ENCODE data around the gene IRF3.
A peak's percentile ranks its signal among the peaks of the same experiment; 100 is the strongest.

IRF3 gene

DNA sequence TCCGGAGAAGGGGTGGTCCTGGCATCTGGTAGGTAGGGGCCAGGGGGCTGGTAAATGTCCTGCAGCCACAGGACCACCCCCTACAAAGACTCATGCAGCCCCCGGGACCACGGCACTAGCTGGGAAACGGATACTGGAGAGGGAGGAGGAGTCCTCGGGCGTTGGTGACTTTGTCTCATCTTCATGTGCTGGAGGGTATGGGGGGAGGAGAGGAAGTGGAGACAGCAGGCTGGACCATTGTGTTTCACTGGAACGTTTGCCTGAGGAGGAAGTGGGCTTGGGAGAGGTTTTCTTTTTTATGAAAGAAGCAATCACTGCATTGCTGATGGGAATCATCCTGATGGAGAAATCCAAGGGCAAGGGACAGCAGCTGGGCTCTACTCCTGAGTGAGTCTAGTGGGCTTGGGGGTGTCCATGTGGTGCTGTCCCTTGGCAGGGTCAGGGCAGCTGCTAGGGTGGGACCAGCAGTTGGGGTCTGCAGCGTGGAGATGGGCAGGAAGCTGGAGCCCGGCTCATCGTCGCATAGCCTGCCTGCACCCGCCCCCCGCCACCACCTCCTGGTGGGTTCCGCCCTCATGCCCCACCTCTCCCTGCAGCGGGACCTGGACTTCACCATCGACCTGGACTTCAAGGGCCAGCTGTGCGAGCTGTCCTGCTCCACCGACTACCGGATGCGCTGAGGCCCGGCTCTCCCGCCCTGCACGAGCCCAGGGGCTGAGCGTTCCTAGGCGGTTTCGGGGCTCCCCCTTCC, 22.1 kb upstream of the IRF3 start:
- H3K4me3 ChIP-seq (replicated peaks in 1 of 2; ENCODE audit: low read depth in 2 of 2, low read length in 2 of 2), result no peak overlapping the region
- DNase-seq (ENCODE audit: low read depth in 2 of 2), result peak in 1 of 2 donors; percentile 51
- TF ChIP-seq, protein P1, sequence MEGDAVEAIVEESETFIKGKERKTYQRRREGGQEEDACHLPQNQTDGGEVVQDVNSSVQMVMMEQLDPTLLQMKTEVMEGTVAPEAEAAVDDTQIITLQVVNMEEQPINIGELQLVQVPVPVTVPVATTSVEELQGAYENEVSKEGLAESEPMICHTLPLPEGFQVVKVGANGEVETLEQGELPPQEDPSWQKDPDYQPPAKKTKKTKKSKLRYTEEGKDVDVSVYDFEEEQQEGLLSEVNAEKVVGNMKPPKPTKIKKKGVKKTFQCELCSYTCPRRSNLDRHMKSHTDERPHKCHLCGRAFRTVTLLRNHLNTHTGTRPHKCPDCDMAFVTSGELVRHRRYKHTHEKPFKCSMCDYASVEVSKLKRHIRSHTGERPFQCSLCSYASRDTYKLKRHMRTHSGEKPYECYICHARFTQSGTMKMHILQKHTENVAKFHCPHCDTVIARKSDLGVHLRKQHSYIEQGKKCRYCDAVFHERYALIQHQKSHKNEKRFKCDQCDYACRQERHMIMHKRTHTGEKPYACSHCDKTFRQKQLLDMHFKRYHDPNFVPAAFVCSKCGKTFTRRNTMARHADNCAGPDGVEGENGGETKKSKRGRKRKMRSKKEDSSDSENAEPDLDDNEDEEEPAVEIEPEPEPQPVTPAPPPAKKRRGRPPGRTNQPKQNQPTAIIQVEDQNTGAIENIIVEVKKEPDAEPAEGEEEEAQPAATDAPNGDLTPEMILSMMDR (IDR thresholded peaks at IDR 0.05; ENCODE audit: low read depth, low read length), result no peak

DNA sequence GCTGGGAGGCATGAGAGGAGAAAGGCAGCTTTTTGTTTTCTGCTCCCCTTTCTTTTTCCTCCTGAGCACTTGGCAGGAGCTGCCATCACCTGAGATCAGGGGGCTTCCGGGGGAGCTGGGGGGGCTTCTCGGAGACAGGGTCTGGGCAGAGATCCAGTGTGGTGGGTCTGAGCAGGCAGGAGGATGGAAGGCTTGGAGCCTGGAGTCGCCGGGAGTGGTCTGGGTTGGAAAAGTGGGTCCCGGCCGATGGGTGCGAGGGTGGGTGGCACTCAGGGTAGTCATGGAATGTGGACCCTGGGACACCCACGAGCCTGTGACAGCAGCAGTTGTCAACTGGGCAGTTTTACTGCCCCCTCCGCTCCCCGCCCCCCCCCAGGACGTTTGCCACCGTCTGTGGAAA, 21.5 kb upstream of the IRF3 start:
- DNase-seq (ENCODE audit: low read depth in 2 of 2), result no peak
- no peak overlapping the region for H3K4me3 ChIP-seq (replicated peaks in 1 of 2; ENCODE audit: low read depth in 2 of 2, low read length in 2 of 2)
- TF ChIP-seq, protein P1 (IDR thresholded peaks at IDR 0.05; ENCODE audit: low read depth, low read length), result no peak

DNA sequence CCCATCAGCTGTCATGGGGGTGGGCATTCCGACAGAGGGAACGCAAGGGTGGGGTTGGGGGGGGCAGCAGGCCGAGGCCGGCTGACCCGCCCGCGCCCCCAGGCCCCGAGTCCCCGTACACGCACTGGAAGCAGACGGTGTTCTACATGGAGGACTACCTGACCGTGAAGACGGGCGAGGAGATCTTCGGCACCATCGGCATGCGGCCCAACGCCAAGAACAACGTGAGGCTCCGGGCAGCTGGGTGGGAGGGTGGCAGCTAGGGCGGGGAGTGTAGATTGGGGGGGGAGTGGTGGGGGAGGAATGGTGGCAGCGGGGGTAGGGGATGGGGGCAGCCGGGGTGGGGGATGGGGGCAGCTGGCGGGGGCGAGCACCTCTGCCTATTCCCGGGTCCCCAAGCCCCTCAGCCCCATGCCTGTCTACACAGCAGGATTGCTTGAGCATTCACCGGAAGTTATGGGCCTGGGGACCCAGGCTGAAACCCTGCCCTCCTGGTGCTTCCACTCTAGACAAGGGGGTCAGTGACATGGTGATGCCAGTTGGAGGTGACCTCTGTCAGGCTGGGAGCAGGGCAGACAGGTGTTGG, 20.9 kb upstream of the IRF3 start:
- no peak for DNase-seq (ENCODE audit: low read depth in 2 of 2)
- no peak overlapping the region for H3K4me3 ChIP-seq (replicated peaks in 1 of 2; ENCODE audit: low read depth in 2 of 2, low read length in 2 of 2)
- TF ChIP-seq, protein P1 (IDR thresholded peaks at IDR 0.05; ENCODE audit: low read depth, low read length), result no peak

DNA sequence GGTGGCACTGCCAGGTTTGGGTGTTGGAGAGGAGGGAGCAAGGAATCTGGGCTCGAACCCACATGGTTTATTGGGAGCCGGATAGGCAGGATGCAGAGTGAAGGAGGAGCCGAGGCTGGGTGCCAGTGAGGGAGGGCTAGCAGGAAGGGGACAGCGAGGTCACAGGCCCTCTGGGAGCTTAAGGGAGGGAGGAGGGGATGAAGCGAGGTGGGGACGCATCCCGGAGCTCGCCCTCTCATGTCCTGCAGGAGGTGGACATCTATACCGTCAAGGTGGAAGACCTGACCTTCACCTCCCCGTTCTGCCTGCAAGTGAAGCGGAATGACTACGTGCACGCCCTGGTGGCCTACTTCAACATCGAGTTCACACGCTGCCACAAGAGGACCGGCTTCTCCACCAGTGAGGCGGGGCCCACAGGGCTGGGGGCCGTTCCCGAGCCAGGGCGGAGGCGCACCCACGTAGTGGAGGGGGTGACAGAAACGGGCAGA, 20.2 kb upstream of the IRF3 start:
- no peak for DNase-seq (ENCODE audit: low read depth in 2 of 2)
- TF ChIP-seq, protein P1 (IDR thresholded peaks at IDR 0.05; ENCODE audit: low read depth, low read length), result no peak
- H3K4me3 ChIP-seq (replicated peaks in 1 of 2; ENCODE audit: low read depth in 2 of 2, low read length in 2 of 2), result no peak overlapping the region

DNA sequence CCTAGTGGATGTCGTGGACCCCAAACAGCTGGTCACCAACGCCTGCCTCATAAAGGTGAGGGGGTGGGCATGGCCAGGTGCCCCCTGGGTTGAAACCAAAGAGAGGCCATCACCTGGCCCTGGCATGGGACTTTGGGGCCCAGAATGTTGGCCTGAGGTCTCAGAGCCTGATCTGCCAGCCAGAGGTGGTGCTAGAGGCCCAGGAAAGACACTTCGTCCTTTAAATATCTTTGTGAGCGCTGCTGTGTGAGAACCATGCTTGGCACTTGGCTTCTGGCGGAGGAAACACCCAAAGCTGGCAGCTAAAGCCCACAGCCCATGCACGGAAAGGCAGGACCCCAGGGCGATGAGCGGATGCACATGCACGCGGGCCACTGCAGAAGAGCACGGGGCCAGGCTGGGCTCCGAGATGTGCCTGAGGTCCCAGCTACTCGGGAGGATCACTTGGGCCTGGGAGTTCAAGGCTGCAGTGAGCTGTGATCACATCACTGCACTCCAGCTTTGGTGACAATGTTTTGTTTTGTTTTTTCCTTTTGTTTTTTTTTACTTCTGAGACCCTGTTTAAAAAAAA, 19.4 kb upstream of the IRF3 start:
- DNase-seq (ENCODE audit: low read depth in 2 of 2), result no peak
- TF ChIP-seq, protein P1 (IDR thresholded peaks at IDR 0.05; ENCODE audit: low read depth, low read length), result no peak
- no peak overlapping the region for H3K4me3 ChIP-seq (replicated peaks in 1 of 2; ENCODE audit: low read depth in 2 of 2, low read length in 2 of 2)

DNA sequence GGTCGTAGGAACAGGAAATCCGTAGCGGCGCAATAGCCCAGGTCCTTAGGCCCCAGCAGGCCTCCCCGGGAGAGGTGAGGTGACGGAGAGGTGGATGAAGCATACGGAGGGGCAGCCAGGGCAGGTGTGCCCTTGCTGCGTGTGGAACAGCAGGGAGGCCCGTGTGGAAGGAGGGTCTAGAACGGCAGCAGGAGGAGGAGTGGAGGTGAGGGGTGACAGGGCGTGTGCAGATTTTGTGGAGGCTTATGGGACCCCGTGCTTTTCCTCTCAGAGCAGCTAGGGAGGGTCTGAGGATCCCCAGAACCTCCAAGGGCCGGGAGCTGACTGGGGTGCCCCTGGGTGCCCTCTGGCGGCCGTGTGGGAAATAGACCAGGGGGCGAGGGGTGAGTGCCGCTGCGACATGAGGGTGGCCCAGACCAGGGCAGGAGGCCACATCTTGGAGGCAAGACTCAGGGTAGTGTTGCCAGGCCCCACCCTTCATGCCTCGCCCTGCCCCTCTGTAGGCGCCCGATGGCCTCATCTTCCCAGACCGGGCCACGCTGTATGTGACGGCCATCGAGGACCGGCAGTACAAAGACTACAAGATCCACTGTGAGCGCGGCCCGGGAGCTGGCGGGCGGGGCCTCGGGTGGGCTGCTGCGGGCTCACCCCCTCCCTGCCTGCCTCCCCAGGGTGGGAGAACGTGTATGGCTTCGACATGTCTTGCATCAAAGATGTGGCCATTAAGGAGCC, 18.8 kb upstream of the IRF3 start:
- TF ChIP-seq, protein P1 (IDR thresholded peaks at IDR 0.05; ENCODE audit: low read depth, low read length), result peak; percentile 65
- no peak overlapping the region for H3K4me3 ChIP-seq (replicated peaks in 1 of 2; ENCODE audit: low read depth in 2 of 2, low read length in 2 of 2)
- DNase-seq (ENCODE audit: low read depth in 2 of 2), result no peak
